GM18951 (cell line): ENCODE measurements around the gene NPC1.
"Not testable (repeated sequence)": the region's sequence is repeated elsewhere in the genome, so short reads cannot be mapped to it uniquely, and the experiment has no call there.

Experiments used
- POLR2A ChIP-seq: IDR thresholded peaks from 4 replicates; pipeline ENCODE4 v1.6.1; 2011; ENCODE audit warnings: mild to moderate bottlenecking; ENCODE audit not compliant: insufficient read length, insufficient read depth; ENCODE audit errors: extremely low read depth
- in situ Hi-C: fragments of 300-500 bp; cut with MboI; formaldehyde crosslinking; loops from one replicate; pipeline ENCODE4 v1.12.0; 2022; ENCODE audit warnings: low sequenced_read_pairs, mixed read lengths, inconsistent platforms; ENCODE audit not compliant: unreplicated experiment

NPC1 gene

GRCh38 chr18:23619388-23619881 is 33.1 kb upstream of the NPC1 start:
- TF ChIP-seq POLR2A: peak; percentile 47
- in situ Hi-C loops: no loop called here

GRCh38 chr18:23618862-23619387 is 32.6 kb upstream of the NPC1 start:
- in situ Hi-C loops: no loop called here
- no peak for TF ChIP-seq POLR2A

DNA sequence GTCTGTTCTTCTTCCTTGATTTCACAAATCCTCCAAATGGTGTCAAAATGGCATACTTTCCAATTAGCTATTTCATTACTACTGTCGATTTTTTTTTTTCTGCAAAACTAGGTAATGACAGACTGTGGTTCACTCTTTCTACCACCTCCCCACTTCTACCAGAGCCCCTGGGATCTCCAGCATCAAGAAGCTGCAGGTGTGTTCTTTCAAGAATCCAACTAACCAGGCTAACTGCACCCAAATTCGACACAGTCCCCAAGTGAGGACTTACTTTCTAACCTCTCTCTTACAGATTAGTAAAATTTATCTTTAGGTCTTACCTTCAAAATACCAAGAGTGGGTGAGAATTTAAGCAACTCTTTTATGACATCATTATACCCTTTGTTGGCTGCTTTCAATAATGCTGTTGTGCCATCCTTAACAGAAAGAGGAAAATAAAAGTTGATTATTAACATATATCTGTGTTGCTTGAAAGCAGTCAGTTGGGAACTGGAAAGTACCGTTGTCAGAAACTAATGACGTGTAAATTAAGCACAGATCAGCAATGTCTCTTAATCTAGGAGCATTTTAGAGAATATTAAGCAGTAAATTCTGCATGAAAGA is 31.2 kb upstream of the NPC1 start:
- no peak for TF ChIP-seq POLR2A
- in situ Hi-C loops: no loop called here

DNA sequence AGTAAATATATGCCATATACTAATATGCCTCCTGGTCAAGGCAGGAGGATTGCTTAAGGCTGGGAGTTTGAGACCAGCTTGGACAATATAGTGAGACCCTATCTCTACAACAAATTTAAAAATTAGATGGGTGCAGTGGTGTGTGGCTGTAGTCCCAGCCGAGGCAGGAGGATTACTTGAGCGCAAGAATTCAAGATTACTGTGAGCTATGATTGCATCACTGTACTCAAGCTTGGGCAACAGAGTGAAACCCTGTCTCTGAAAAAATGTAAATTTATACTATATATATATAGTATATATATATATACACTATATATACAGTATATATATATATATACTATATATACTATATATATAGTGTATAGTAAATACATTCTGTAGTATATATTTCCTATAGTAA is 30.0 kb upstream of the NPC1 start:
- TF ChIP-seq POLR2A: no peak
- in situ Hi-C loops: no loop called here

DNA sequence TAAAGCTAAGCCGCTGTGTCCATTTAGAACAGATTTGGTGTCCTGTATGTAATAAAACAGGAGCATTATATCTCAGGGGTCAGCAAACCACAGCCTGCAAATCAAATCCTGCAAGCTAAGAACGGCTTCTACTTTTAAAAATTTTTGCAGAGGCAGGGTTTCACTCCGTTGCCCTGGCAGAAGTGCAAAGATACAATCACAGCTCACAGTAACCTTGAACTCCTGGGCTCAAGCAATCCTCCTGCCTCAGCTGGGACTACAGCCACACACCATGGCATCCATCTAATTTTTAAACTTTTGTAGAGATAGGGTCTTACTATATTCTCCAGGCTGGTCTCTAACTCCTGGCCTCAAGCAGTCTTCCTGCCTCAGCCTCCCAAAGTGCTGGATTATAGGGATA is 28.6 kb upstream of the NPC1 start:
- in situ Hi-C loops: no loop called here
- TF ChIP-seq POLR2A: no peak

- no peak for TF ChIP-seq POLR2A
- in situ Hi-C loops: no loop called here
These were observed 28.1 kb upstream of the NPC1 start for GRCh38 chr18:23614413-23614812.

- in situ Hi-C loops: not testable (repeated sequence)
These were observed 26.8 kb upstream of the NPC1 start for GRCh38 chr18:23613091-23613475.

DNA sequence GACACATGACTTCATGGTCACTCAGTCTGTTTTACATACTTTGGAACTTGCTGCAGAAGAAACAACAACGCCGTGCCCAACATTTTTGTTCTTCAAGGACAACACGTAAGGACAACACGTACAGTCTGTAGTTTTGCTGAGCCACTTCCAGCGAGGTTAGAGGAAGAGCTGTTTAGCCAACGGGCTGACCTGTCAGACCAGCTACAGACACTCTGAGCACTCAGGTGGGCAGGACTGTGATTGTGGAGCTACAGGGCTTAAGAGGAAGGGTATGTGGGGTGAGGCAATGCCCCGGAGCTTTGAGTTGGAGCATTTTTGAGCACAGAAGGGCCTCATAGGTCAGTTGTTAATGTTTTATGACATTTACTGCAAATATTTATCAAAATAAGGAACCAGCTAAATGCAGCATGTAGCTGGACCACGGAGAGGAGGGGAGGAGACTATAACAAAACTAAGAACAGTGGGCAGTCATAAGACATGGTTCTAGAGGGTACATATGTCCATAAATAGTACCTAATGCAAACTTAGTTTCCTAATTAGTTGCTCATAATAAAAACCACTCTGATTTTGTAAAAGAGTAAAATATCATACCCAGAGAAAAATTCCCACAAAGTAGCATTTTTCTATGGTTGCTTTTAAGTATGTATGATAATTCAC is 26.3 kb upstream of the NPC1 start:
- TF ChIP-seq POLR2A: no peak
- in situ Hi-C loops: no loop called here

DNA sequence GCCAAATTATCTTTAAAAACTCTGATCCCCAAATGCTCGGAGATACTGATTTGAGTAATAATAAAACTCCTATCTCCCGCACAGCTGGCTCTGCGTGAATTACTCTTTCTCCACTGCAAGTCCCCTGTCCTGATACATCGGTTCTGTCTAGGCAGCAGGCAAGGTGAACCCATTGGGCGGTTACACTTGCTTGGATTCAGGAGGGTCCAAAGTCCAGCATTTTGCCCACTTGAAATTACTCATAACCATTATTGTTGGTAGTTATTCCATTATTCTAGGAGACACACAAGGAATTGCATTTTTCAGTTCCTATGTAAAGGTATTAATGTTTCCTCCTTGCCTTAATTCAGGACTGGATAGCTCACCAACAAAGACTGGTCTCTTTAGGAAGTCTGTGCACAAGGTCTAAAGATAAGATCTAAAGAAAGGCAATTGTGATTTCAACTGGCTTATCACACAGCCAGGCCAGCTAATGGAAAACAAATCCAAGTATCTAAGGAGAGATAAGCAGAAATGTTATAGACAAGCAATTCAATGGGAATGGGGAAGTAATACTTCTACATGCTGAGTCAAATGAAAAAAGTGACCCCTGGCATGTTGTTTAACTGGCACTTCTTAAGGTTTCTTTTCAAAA is 23.2 kb upstream of the NPC1 start:
- TF ChIP-seq POLR2A: no peak
- in situ Hi-C loops: no loop called here

DNA sequence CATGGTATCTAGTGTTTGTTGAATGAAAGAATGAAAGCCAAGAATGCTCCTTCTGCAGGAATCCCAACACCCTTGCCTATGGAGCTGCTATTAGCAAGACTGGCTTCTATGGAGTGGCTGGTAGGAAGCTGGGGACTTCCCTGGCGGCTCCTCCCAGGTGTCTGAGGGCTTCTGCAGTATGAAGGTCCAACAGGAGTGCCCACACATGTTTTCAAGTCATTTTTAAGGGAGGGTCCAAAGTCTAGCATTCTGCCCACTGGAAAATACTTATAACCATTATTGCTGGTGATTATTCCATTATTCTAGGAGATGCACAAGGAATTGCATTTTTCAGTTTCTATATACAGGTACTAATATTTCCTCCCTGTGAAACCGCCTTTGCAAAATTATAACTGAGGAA is 21.9 kb upstream of the NPC1 start:
- TF ChIP-seq POLR2A: no peak
- in situ Hi-C loops: no loop called here

DNA sequence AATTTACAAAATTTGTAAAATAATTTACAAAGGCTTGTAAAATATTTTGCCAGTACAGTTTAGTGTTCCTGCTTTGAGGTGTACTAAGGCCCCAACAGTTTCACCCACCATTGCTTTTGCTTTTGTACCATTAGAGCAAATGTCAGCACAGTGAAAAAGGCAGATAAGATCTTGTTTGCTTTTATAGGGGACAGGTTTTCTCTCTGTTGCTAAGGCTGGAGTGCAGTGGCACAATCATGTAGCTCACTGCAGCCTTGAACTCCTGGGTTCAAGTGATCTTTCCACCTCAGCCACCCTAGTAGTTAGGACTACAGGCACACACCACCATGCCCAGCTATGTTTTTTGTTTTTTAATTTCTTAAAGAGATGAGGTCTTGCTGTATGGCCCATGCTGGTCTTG is 19.6 kb upstream of the NPC1 start:
- no peak for TF ChIP-seq POLR2A
- in situ Hi-C loops: no loop called here

DNA sequence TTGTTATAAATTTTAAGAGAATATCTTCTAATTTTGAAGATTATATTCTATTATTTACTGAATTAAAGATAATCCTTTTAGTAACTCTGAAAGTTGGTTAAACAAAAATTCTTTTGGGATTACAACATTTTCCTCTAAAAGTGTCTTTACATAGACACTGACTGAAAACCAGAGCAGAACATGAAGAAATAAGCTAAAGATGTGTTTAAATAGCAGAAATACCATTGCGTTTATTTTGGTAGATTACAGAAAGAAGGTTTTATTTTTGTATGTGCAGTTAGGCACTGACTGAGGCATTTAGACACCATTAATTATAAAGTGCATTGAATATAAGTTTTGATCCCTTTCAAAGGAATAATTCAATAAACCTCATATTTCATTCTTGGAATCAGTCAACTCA is 13.5 kb upstream of the NPC1 start:
- TF ChIP-seq POLR2A: no peak
- in situ Hi-C loops: no loop called here

DNA sequence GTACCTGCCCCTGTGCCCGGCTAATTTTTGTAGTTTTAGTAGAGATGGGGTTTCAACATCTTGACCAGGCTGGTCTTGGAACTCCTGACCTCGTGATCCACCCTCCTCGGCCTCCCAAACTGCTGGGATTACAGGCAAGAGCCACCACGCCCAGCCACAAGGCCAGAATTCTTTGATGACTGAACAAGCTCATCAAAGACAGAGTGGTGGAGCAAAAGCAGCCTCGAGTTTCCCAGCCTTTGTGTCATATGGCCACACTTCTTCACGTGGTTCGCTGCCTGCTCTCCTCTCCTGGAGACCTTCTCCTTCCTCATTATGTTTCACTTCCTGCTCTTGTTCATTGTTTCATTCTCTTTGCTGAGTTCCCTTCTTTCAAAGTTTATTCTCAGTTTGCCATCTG is 9.9 kb upstream of the NPC1 start:
- in situ Hi-C loops: no loop called here
- TF ChIP-seq POLR2A: no peak

DNA sequence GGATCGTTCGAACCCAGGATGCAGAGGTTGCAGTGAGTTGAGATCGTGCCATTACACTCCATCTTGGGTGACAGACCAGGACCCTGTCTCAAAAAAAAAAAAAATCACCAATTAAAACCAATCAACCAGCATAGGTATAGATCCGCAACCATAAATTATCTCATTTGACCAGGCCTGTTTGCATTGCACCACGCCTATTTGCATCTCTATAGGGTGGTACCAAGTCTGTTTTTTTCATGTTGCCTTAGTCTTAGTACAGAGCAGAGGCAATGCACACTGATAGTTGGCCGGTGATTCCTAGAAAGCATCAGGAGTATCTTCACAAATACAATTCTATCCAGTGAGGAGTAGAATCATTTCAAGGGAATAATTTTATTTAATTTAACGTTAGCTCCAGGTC is 9.3 kb upstream of the NPC1 start:
- in situ Hi-C loops: no loop called here
- TF ChIP-seq POLR2A: no peak

DNA sequence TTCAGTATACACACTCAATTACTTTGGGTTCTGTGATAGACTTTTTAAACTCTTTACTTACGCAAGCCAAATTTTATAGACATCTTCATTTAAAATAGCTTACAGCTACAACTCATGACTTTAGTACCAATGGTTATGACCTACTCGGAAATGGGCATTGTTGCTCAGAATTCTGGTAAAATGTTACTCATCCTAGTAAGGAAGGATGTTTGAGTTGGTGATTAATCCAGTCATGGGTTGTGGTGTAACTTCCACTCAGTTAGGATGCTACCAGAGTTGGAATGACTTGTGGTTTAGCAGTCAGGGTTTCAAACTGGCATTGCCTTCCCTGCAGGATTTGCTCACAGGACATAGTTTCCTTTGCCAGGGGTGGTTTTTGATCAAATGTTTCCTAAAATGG is 7.4 kb upstream of the NPC1 start:
- in situ Hi-C loops: no loop called here
- no peak for TF ChIP-seq POLR2A
